ENCODE measurements around the gene COL13A1. TPM values are rescaled to one million over a fixed set of nuclear protein-coding genes. Genes with fewer than 3 reads are reported as not detected.

Gene COL13A1
- total RNA-seq, 4 donors from 2014 or later: 0.46 to 0.60 TPM; not detected in 2

GRCh38 chr10:69826789-69827554, 25.3 kb downstream of the COL13A1 start:
- TF ChIP-seq, protein P1, sequence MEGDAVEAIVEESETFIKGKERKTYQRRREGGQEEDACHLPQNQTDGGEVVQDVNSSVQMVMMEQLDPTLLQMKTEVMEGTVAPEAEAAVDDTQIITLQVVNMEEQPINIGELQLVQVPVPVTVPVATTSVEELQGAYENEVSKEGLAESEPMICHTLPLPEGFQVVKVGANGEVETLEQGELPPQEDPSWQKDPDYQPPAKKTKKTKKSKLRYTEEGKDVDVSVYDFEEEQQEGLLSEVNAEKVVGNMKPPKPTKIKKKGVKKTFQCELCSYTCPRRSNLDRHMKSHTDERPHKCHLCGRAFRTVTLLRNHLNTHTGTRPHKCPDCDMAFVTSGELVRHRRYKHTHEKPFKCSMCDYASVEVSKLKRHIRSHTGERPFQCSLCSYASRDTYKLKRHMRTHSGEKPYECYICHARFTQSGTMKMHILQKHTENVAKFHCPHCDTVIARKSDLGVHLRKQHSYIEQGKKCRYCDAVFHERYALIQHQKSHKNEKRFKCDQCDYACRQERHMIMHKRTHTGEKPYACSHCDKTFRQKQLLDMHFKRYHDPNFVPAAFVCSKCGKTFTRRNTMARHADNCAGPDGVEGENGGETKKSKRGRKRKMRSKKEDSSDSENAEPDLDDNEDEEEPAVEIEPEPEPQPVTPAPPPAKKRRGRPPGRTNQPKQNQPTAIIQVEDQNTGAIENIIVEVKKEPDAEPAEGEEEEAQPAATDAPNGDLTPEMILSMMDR (IDR thresholded peaks at IDR 0.05): no peak
- ATAC-seq (ENCODE audit: low FRiP score) (no peak), DNase-seq (ENCODE audit: low spot score) (no peak)

DNA sequence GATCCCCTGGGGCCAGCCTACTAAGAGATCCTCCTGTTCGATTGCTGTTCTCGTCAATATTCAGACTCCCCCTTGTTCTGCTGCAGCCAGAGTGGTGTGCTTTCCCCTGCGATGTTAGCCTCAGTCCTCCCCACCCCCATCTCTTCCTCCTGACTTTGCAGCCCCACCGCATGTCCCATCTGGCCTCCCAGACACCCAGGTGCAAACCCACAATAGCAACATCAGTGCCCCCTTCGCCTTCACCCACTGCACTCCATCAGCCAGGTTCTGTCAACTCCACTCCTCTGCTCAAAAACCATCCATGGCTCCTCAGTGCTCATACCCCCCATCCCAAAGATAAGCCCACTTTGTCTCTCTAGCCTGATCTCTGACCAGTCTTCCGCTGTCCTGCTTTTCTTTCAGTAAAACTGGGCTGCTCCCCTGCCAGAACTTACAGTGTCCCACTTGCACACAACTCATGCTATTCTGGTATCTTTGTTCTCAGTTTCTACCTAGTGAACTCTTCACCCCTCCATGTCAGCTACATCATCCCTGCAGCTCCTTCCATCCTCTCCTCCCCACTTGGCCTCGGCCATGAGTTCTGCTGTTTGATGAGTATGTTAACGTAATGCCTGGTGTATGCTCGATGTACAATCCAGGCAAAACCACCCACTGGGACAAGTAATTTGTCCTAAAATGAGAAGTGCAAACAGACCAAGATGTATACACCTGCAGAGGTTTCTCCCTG, 26.6 kb downstream of the COL13A1 start:
- ATAC-seq (ENCODE audit: low FRiP score) (no peak), DNase-seq (ENCODE audit: low spot score) (no peak)
- TF ChIP-seq, protein P1 (IDR thresholded peaks at IDR 0.05): no peak

- no peak for DNase-seq (ENCODE audit: low spot score)
- no peak for ATAC-seq (ENCODE audit: low FRiP score)
- TF ChIP-seq, protein P1 (IDR thresholded peaks at IDR 0.05): no peak
Measured at GRCh38 chr10:69829775-69830174, 28.1 kb downstream of the COL13A1 start.

GRCh38 chr10:69831231-69831855, 29.6 kb downstream of the COL13A1 start:
- DNase-seq (ENCODE audit: low spot score): no peak
- no peak for ATAC-seq (ENCODE audit: low FRiP score)
- TF ChIP-seq, protein P1 (IDR thresholded peaks at IDR 0.05): no peak

DNA sequence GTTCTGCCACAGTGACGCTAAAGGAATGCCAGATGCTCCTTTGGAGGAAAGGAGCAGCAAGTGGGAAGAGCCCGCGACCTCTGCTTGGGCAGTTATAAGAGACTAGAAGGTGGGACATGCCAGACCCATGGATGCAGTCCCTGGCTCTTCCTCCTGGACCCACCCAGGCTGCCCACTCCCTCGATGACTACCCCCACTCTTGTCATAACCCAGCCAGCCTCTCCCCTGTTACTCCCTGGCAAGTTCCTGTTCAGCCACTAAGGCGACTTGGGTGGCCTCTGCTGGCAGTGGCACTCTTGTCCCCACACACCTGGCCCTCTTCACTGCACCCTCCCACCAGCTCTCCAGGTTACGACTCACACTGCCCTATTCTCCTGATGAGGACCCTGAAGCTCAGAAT, 33.5 kb downstream of the COL13A1 start:
- DNase-seq (ENCODE audit: low spot score): no peak
- ATAC-seq (ENCODE audit: low FRiP score): no peak

DNA sequence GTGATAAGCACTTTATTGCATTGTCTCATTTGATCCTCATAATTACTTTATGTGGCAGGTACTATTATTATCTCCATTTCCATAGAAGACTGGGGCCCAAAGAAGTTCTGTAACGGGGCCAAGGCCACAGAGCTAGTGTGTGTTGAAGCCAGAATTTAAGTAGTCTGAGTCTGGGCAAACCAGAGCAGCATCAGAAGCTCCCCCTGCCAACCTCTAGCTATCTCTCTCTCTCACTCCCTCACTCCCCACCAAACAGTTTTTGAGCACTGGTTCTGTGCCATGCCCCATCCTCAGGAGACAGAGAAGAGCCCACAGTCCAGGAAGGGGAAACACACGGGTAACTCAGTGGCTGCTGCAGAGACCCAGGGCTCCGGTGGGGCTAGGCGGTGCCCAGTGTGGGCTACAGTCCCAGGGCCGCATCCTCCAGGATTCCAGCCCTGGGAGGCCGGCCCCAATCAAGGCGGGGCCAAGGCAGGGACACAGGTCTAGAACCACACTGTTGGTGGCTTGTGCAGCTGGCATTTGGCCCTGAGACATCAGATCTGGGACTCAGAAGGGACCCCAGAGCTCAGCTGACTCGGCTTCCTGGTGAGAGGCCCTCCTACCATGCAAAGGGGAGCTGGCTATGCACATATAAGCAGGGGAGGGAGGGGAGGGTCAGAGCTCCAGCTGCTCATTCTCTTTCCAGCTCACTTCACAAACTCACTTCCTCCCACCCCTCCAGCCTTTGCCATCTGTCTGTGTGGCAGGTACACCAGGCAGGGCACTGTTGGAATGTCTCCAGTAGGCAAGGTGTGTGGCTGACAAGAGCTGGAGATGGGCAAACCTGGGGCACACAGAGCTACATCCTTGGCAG, 34.4 kb downstream of the COL13A1 start:
- TF ChIP-seq, protein P1 (IDR thresholded peaks at IDR 0.05): no peak
- no peak for ATAC-seq (ENCODE audit: low FRiP score)

More for the DNA sequence above, 33.5 kb downstream of the COL13A1 start:
- TF ChIP-seq, protein P1 (IDR thresholded peaks at IDR 0.05): no peak

More for the DNA sequence above, 34.4 kb downstream of the COL13A1 start:
- no peak for DNase-seq (ENCODE audit: low spot score)

Data from omental fat pad (tissue), 4 donors.